HEK293 (cell line): ENCODE measurements around the gene LPCAT1.

Experiments used
- CTCF ChIA-PET: fragments of 350-600 bp; formaldehyde crosslinking; extraction: SDS; loops from one replicate; lab custom pipeline; 2021; ENCODE audit warnings: antibody characterized with exemption; lab: Yijun Ruan, JAX
- POLR2A ChIA-PET: fragments of 300-600 bp; formaldehyde crosslinking; extraction: SDS; loops from one replicate; lab custom pipeline; 2020; ENCODE audit warnings: antibody characterized with exemption, inconsistent platforms; lab: Yijun Ruan, JAX
- H3K27ac ChIP-seq: fragments of 200-500 bp; sonication (Bioruptor generic); 2 replicates; pipeline ENCODE4 v1.5.1; 2014; ENCODE audit warnings: low read depth, low read length, control low read depth, inconsistent platforms; ENCODE audit errors: extremely low read depth
- H3K36me3 ChIP-seq, 2 experiments: fragments of 200-500 bp in 1 of 2; sonication (Bioruptor generic) in 1 of 2; 1 replicate in 1 of 2; 2 replicates in 1 of 2; pipeline ENCODE4 v1.5.1; 2014 to 2017; ENCODE audit warnings: inconsistent platforms in 2 of 2, low read length in 2 of 2; ENCODE audit not compliant: control insufficient read depth in 2 of 2, insufficient read depth in 1 of 2
- H3K4me1 ChIP-seq: fragments of 200-500 bp; sonication (Bioruptor generic); 2 replicates; pipeline ENCODE4 v1.5.1; 2014; ENCODE audit warnings: mild to moderate bottlenecking, low read length, inconsistent platforms; ENCODE audit not compliant: control insufficient read depth, insufficient read depth
- H3K4me3 ChIP-seq: 2 replicates; pipeline ENCODE4 v1.5.1; 2011; ENCODE audit warnings: low read depth, mild to moderate bottlenecking, control low read depth, low read length, moderate library complexity
- H3K9me3 ChIP-seq: fragments of 200-500 bp; sonication (Bioruptor generic); 2 replicates; pipeline ENCODE4 v1.5.1; 2014; ENCODE audit warnings: low read depth, low read length, inconsistent platforms; ENCODE audit not compliant: control insufficient read depth, insufficient read depth
- BCL11B ChIP-seq: fragments of 450-650 bp; formaldehyde crosslinking; IDR thresholded peaks from 2 replicates; pipeline ENCODE4 v1.5.1; 2016; ENCODE audit warnings: low read depth, missing biosample characterization, missing genetic modification characterization
- HOXC10 ChIP-seq: sonication (generic); formaldehyde crosslinking; IDR thresholded peaks from 2 replicates; pipeline ENCODE4 v1.8.1; 2023; ENCODE audit warnings: mild to moderate bottlenecking, missing genetic modification reagents
- OSR2 ChIP-seq: fragments of 450-650 bp; formaldehyde crosslinking; IDR thresholded peaks from 2 replicates; pipeline ENCODE4 v1.5.1; 2016; ENCODE audit warnings: missing biosample characterization, missing genetic modification characterization
- PBX3 ChIP-seq: sonication (generic); formaldehyde crosslinking; IDR thresholded peaks from 2 replicates; pipeline ENCODE4 v1.8.1; 2022; ENCODE audit warnings: mild to moderate bottlenecking, moderate library complexity, missing genetic modification reagents
- SCRT2 ChIP-seq: fragments of 450-650 bp; formaldehyde crosslinking; IDR thresholded peaks from 2 replicates; pipeline ENCODE4 v1.5.1; 2016; ENCODE audit warnings: missing biosample characterization, missing genetic modification characterization
- TCF7L2 ChIP-seq: IDR thresholded peaks from 2 replicates; pipeline ENCODE4 v1.6.1; 2011; ENCODE audit warnings: low read depth, mild to moderate bottlenecking, inconsistent platforms, low read length, moderate library complexity, borderline replicate concordance
- ZBTB10 ChIP-seq: fragments of 450-650 bp; formaldehyde crosslinking; IDR thresholded peaks from 2 replicates; pipeline ENCODE4 v1.5.1; 2016; ENCODE audit warnings: missing biosample characterization, missing genetic modification characterization
- ZFP3 ChIP-seq: fragments of 450-650 bp; formaldehyde crosslinking; IDR thresholded peaks from 2 replicates; pipeline ENCODE4 v1.5.1; 2016; ENCODE audit warnings: low read depth, missing biosample characterization, missing genetic modification characterization
- ZFP37 ChIP-seq: fragments of 450-650 bp; formaldehyde crosslinking; IDR thresholded peaks from 2 replicates; pipeline ENCODE4 v1.5.1; 2016; ENCODE audit warnings: missing biosample characterization, missing genetic modification characterization
- ZFP69B ChIP-seq: fragments of 450-650 bp; formaldehyde crosslinking; IDR thresholded peaks from 2 replicates; pipeline ENCODE4 v1.5.1; 2016; ENCODE audit warnings: missing biosample characterization, missing genetic modification characterization
- ZNF146 ChIP-seq: fragments of 450-650 bp; formaldehyde crosslinking; IDR thresholded peaks from 2 replicates; pipeline ENCODE4 v1.5.1; 2016; ENCODE audit warnings: missing biosample characterization, missing genetic modification characterization
- ZNF16 ChIP-seq: fragments of 450-650 bp; formaldehyde crosslinking; IDR thresholded peaks from 2 replicates; pipeline ENCODE4 v1.5.1; 2016; ENCODE audit warnings: low read depth, missing biosample characterization, missing genetic modification characterization
- ZNF18 ChIP-seq: fragments of 450-650 bp; formaldehyde crosslinking; IDR thresholded peaks from 2 replicates; pipeline ENCODE4 v1.5.1; 2016; ENCODE audit warnings: missing biosample characterization, missing genetic modification characterization
- ZNF214 ChIP-seq: fragments of 450-650 bp; formaldehyde crosslinking; IDR thresholded peaks from 2 replicates; pipeline ENCODE4 v1.5.1; 2017; ENCODE audit warnings: missing biosample characterization, mild to moderate bottlenecking, missing genetic modification characterization, borderline replicate concordance
- ZNF26 ChIP-seq: fragments of 450-650 bp; formaldehyde crosslinking; IDR thresholded peaks from 2 replicates; pipeline ENCODE4 v1.5.1; 2016; ENCODE audit warnings: missing biosample characterization, missing genetic modification characterization
- ZNF311 ChIP-seq: fragments of 450-650 bp; formaldehyde crosslinking; IDR thresholded peaks from 2 replicates; pipeline ENCODE4 v1.5.1; 2017; ENCODE audit warnings: missing biosample characterization, missing genetic modification characterization, borderline replicate concordance
- ZNF354C ChIP-seq: fragments of 450-650 bp; formaldehyde crosslinking; IDR thresholded peaks from 2 replicates; pipeline ENCODE4 v1.5.1; 2016; ENCODE audit warnings: missing biosample characterization, missing genetic modification characterization, low read depth, borderline replicate concordance
- ZNF37A ChIP-seq: fragments of 450-650 bp; IDR thresholded peaks from 2 replicates; pipeline ENCODE4 v1.5.1; 2018; ENCODE audit warnings: missing biosample characterization, missing genetic modification characterization
- ZNF426 ChIP-seq: fragments of 450-650 bp; formaldehyde crosslinking; IDR thresholded peaks from 2 replicates; pipeline ENCODE4 v1.5.1; 2017; ENCODE audit warnings: missing biosample characterization, missing genetic modification characterization, mild to moderate bottlenecking, inconsistent platforms, moderate library complexity
- ZNF510 ChIP-seq: fragments of 450-650 bp; formaldehyde crosslinking; IDR thresholded peaks from 2 replicates; pipeline ENCODE4 v1.5.1; 2018; ENCODE audit warnings: mild to moderate bottlenecking, missing genetic modification characterization, missing biosample characterization; ENCODE audit not compliant: insufficient replicate concordance
- ZNF530 ChIP-seq: fragments of 450-650 bp; formaldehyde crosslinking; IDR thresholded peaks from 2 replicates; pipeline ENCODE4 v1.5.1; 2016; ENCODE audit warnings: low read depth, missing biosample characterization, missing genetic modification characterization
- ZNF544 ChIP-seq: fragments of 450-650 bp; formaldehyde crosslinking; IDR thresholded peaks from 2 replicates; pipeline ENCODE4 v1.5.0; 2017; ENCODE audit warnings: missing biosample characterization, missing genetic modification characterization
- ZNF558 ChIP-seq: fragments of 450-650 bp; formaldehyde crosslinking; IDR thresholded peaks from 2 replicates; pipeline ENCODE4 v1.5.1; 2016; ENCODE audit warnings: missing biosample characterization, missing genetic modification characterization
- ZNF629 ChIP-seq: fragments of 450-650 bp; formaldehyde crosslinking; IDR thresholded peaks from 2 replicates; pipeline ENCODE4 v1.5.1; 2017; ENCODE audit warnings: missing biosample characterization, missing genetic modification characterization
- ZNF692 ChIP-seq: fragments of 450-650 bp; formaldehyde crosslinking; IDR thresholded peaks from 2 replicates; pipeline ENCODE4 v1.5.1; 2016; ENCODE audit warnings: missing biosample characterization, missing genetic modification characterization
- ZNF701 ChIP-seq: fragments of 450-650 bp; formaldehyde crosslinking; IDR thresholded peaks from 2 replicates; pipeline ENCODE4 v1.5.1; 2016; ENCODE audit warnings: missing biosample characterization, missing genetic modification characterization
- ZNF707 ChIP-seq: fragments of 450-650 bp; formaldehyde crosslinking; IDR thresholded peaks from 2 replicates; pipeline ENCODE4 v1.5.1; 2016; ENCODE audit warnings: missing biosample characterization, missing genetic modification characterization
- ZNF76 ChIP-seq: fragments of 450-650 bp; formaldehyde crosslinking; IDR thresholded peaks from 2 replicates; pipeline ENCODE4; 2016; ENCODE audit warnings: low read depth, missing biosample characterization, missing genetic modification characterization, borderline replicate concordance
- ZNF791 ChIP-seq: fragments of 450-650 bp; formaldehyde crosslinking; IDR thresholded peaks from 2 replicates; pipeline ENCODE4 v1.5.1; 2016; ENCODE audit warnings: missing biosample characterization, missing genetic modification characterization
- ZSCAN30 ChIP-seq: fragments of 450-650 bp; IDR thresholded peaks from 2 replicates; pipeline ENCODE4 v1.5.1; 2018; ENCODE audit warnings: missing biosample characterization, mild to moderate bottlenecking, missing genetic modification characterization, moderate library complexity

The LPCAT1 gene

GRCh38 chr5:1461396-1461795 lies 62.4 kb downstream of the LPCAT1 start:
- TF ChIP-seq ZFP37 (no peak), ZNF707 (tag by site-specific recombination) (no peak), ZNF426 (tag by site-specific recombination) (no peak), ZNF26 (no peak), ZNF76 (no peak), ZNF629 (tag by site-specific recombination) (no peak), ZFP3 (tag by site-specific recombination) (no peak), HOXC10 (CRISPR knock-in tag) (no peak), OSR2 (tag by site-specific recombination) (no peak), ZNF692 (no peak), ZNF544 (no peak), ZNF16 (tag by site-specific recombination) (no peak), SCRT2 (tag by site-specific recombination) (no peak), ZNF18 (tag by site-specific recombination) (no peak), ZSCAN30 (no peak), PBX3 (CRISPR knock-in tag) (no peak), ZNF214 (tag by site-specific recombination) (no peak), BCL11B (tag by site-specific recombination) (no peak)
- ChIA-PET CTCF (no interaction called here), POLR2A (no interaction called here)
- no peaks in the 10 kb centered on the region for H3K9me3 ChIP-seq
- H3K4me1 ChIP-seq, result no peaks in the 10 kb centered on the region
- H3K27ac ChIP-seq, result no peak overlapping the region
- H3K36me3 ChIP-seq, result peaks cover 10 to 77% of the 10 kb centered on the region in 2 experiments
- H3K4me3 ChIP-seq, result no peak overlapping the region

GRCh38 chr5:1460054-1460682 lies 63.6 kb downstream of the LPCAT1 start:
- no peak overlapping the region for H3K4me3 ChIP-seq
- no peaks in the 10 kb centered on the region for H3K4me1 ChIP-seq
- ChIA-PET POLR2A (interaction anchor here (0.5 kb wide), 1 partner anchor 39 kb away, joined by 4 read pairs; no protein-coding TSS in a partner anchor), CTCF (no interaction called here)
- H3K36me3 ChIP-seq, result peaks cover 10 to 65% of the 10 kb centered on the region in 2 experiments
- no peaks in the 10 kb centered on the region for H3K9me3 ChIP-seq
- H3K27ac ChIP-seq, result no peak overlapping the region
- TF ChIP-seq ZNF530 (no peak), ZNF510 (tag by site-specific recombination) (no peak), ZNF791 (no peak), TCF7L2 (no peak), ZNF37A (tag by site-specific recombination) (no peak), ZNF701 (tag by site-specific recombination) (no peak), ZBTB10 (tag by site-specific recombination) (no peak), ZFP69B (tag by site-specific recombination) (no peak), ZNF146 (tag by site-specific recombination) (no peak), ZNF311 (no peak), ZNF558 (tag by site-specific recombination) (no peak), ZNF354C (tag by site-specific recombination) (no peak)
